GM19455 (cell line): ENCODE data around the gene UIMC1.
"Not testable (repeated sequence)": the region's sequence is repeated elsewhere in the genome, so short reads cannot be mapped to it uniquely, and the experiment has no call there.

Experiments used
- ATAC-seq: cut with Tn5 transposase; IDR thresholded peaks from one replicate; pipeline ENCODE4 v1.9.1; 2021; ENCODE audit not compliant: unreplicated experiment

The UIMC1 gene

DNA sequence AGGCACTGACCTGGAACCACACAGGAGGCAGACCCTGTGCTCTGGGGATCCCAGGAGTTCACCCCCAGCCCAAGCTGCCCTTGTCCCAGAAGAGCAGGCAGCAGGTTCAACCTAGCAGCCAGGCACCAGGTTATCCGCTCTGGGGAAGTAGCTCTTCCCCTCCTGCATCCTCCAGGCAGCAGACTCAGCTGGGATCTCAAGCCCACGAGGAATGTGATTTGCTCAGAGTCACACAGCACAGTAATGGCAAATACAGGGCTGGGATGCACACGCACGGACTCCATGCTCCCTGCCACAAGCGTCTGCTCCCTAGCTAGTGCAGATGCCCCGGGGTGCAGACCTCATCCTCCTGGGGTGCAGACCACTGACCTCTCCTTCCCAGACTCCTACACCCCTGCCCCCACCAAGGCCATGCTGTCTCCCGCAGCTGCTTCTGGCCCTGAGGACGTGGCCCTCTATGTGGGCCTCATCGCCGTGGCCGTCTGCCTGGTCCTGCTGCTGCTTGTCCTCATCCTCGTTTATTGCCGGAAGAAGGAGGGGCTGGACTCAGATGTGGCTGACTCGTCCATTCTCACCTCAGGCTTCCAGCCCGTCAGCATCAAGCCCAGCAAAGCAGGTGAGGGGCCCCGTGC is 132.9 kb downstream of the UIMC1 start:
- ATAC-seq = no peak

DNA sequence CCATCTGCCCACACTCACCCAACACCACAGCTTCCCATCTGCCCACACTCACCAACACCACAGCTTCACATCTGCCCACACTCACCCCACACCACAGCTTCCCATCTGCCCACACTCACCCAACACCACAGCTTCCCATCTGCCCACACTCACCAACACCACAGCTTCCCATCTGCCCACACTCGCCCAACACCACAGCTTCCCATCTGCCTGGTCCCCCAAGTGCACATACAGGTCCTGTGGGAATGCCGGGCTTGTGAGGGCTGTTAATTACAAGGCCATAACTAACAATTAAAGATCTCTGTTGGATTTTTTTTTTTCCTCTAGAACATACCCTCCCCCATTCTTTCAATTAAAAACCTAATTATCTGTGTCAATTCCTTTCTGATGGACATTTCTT is 133.6 kb downstream of the UIMC1 start:
- not testable (repeated sequence) for ATAC-seq

DNA sequence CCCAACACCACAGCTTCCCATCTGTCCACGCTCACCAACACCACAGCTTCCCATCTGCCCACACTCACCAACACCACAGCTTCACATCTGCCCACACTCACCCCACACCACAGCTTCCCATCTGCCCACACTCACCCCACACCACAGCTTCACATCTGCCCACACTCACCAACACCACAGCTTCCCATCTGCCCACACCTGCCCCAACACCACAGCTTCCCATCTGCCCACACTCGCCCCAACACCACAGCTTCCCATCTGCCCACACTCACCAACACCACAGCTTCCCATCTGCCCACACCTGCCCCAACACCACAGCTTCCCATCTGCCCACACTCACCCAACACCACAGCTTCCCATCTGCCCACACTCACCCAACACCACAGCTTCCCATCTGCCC is 134.0 kb downstream of the UIMC1 start:
- ATAC-seq = not testable (repeated sequence)

DNA sequence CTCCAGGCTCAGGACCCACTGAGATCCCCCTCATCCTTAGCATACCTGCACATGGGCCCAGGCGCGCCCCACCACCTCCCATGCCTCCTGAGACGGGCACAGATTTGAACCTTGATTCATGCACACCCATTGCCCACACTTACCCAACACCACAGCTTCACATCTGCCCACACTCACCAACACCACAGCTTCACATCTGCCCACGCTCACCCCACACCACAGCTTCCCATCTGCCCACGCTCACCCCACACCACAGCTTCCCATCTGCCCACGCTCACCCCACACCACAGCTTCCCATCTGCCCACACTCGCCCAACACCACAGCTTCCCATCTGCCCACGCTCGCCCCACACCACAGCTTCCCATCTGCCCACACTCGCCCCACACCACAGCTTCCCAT is 135.9 kb downstream of the UIMC1 start:
- ATAC-seq = not testable (repeated sequence)

DNA sequence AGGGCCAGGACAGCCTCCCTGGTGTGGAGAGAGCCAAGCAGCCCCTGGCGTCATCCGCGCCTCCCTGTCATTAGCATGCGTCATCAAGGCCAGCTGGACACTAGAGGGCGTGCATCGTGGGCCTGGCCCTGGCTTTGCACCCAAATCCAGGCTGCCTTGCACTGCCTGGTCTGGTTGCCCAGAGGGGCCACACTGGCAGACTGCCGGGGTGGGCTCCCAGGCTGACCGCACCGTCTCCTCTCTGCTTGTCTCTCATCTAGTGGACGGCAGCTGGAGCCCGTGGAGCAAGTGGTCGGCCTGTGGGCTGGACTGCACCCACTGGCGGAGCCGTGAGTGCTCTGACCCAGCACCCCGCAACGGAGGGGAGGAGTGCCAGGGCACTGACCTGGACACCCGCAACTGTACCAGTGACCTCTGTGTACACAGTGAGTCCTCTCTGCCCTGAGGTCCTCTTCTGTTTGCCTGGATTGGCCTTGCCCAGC is 136.4 kb downstream of the UIMC1 start:
- no peak for ATAC-seq

DNA sequence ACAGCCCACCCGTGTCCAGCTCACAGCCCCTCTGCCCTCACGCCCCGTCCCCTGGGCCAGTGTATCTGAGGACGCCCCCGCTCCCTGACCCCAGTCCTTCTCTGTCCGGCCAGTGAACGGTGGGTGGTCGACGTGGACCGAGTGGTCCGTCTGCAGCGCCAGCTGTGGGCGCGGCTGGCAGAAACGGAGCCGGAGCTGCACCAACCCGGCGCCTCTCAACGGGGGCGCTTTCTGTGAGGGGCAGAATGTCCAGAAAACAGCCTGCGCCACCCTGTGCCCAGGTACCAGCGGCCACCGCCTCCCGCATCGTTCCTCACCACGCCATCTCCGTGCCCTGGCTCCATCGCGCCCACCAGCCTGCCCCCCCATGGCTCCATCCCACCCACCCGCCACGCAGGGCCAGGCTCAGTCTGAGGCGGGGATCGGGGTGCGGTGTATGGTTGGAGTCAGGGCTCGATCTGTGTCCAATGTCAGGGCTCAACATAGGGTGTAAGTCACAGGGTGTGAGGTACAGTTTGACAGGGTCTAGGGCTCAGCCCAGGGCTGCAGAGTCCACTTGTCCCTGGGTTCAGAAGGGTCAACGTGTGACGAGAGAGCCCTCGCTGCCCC is 137.0 kb downstream of the UIMC1 start:
- ATAC-seq = no peak

DNA sequence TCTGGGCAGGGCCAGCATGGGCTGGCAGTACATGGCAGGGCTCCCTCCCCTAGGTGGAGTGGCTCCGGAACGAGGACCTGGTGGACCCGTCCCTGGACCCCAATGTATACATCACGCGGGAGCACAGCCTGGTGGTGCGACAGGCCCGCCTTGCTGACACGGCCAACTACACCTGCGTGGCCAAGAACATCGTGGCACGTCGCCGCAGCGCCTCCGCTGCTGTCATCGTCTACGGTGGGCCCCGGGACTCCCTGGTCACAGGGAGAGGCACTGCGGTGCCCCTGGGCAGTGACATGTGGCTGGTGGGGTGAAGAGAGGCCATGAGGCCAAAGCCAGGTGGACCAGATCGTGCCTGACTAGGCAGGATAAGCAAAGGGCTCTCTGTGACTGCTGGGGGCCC is 137.8 kb downstream of the UIMC1 start:
- ATAC-seq = no peak

DNA sequence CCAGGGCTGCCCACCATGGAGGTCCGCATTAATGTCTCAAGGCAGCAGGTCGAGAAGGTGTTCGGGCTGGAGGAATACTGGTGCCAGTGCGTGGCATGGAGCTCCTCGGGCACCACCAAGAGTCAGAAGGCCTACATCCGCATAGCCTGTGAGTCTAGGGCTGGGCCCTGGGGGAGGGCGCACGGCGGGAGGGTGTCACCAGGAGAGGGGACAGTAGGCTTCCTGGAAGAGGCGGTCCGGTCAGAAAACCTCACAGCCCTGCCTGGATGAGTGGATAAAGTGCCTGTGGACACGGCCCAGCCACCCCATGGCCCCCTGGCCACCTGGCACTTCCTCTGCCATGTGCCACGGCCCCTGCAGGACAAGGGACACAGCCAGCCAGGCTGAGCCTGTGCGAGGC is 138.5 kb downstream of the UIMC1 start:
- ATAC-seq = no peak

DNA sequence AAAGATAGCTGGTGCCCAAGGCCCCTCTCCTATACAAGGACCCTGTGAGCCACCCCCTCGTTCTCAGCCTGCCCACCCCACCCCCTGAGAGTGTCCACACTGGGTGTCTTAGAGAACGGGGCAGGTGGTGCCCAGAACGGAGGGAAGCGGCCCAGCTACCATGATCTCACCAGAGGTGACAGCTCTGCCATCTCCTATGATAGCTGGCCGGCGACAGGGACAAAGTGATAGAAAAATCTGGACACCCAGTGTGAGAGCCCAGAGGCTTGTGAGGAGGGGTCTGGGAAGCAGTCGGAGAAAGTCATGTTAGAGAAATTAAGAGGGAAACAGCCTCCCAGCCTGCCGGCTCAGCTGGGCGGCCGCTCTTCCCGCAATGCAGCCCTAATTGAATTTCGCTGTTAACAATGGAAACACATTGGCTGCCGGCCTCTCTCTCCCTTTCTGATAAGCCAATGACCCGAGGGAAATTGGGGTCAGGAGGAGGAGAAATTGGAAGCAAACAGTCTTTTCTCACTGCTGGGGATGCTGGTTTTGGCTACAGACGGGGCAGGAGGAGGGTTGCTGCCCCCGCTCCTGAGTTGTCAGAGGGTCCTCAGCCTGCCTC is 139.8 kb downstream of the UIMC1 start:
- ATAC-seq = no peak

DNA sequence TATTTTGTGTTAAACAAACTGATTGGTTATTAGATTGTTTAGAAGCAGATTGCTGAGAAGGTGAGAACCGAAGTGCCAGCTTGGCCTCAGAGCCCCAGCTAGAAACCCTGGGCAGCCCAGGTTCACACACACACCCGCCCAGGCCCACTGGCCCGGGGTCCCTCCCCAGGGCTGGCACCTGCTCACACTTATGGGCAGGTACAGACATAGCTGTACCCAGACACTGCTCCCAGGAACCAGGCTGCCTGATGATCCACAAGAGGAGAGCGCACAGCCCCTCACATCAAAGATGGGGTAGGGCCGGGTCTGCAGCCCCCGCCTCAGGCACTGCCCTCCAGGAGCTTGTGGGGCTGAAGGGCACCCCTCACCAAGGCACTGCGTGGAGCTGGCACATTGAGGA is 140.6 kb downstream of the UIMC1 start:
- ATAC-seq = no peak

DNA sequence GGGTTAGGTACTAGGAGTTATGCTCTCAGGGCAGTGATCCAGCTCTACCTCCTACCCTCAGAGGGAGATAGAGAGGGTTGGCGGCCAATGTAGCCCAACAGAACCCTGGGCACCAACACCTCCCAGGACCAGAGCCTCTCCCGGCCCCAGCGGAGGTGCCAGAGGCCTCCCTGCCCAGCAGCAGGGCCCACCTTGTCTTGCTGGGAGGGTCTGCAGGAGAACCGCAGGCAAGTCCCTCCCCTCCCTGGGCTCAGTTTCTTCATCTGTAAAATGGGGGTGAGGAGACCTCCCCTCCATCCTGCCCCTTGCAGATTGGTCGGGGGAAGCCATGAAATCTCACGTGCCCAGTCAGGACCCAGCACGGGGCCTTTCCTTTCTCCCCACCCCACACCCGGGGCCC is 141.8 kb downstream of the UIMC1 start:
- ATAC-seq = no peak

DNA sequence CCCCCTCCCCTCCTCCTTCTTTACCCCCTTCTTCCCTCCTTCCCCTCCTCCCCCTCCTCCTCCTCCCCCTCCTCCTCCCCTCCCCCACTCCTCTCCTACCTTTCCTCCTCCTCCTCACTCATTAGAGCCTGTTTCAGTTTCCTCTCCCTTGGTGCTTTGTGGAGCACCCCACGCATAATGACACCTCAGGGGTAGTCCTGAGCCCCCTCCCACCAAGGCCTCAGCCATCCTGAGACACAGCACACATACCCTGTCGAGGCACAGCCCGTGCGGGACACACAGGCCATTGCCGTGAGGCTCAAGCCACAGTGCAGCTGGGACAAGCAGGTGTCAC is 142.8 kb downstream of the UIMC1 start:
- ATAC-seq = no peak

DNA sequence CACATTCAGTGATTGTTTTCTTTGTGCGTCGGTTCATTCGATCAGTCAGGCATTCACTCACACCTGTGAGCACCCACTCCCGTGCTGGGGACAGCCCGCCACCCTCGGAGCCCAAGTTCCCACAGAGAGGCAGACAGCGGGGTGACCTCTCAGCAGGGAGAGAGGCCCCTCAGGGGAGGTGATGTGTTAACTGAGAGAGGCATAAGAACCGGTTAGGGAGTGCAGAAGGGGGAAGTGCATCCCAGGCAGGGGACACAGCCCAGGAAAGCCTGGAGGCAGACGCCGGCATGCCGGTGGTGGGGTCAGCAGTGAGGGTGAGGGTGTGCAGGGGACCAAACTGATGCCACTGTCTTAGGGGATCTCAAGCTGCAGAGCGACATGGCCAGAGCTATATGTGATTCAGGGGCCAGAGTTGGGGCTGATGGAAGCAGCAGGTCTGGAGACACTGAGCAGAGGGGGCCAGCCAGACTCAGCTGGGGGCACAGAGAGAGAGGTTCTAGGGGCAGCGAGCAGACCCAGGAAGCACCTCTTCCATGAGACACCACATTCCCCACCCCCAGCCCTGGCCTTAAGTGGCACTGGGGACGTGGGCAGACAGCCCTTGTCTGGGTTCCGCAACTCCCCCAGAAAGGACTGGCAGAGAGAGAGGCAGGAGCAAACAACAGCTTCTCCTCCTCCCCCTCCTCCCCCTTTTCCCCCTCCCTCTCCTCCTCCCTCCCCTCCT is 143.4 kb downstream of the UIMC1 start:
- no peak for ATAC-seq

DNA sequence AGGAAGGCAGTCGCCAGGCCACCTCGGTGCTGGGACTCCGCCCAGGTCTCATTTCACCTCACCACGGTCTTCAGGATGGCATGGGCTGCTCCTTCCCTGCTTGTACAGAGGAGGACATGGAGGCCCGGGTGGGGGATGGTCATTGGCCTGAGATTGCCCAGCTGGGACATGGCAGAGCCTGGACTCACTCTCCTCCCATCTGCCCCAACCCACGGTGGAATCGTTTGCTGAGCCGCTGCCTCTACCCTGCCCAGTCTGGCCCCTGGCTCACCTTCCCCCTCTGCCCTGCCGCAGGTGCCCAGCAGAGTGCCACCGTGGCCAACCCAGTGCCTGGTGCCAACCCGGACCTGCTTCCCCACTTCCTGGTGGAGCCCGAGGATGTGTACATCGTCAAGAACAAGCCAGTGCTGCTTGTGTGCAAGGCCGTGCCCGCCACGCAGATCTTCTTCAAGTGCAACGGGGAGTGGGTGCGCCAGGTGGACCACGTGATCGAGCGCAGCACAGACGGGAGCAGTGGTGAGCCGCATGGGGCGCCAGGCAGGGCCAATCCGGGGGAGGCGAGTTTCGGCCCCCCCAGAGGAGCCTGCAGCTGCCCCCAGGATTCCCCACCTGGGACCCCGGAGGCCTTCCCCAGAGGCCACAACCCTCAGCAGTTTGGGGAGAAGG is 144.1 kb downstream of the UIMC1 start:
- no peak for ATAC-seq

DNA sequence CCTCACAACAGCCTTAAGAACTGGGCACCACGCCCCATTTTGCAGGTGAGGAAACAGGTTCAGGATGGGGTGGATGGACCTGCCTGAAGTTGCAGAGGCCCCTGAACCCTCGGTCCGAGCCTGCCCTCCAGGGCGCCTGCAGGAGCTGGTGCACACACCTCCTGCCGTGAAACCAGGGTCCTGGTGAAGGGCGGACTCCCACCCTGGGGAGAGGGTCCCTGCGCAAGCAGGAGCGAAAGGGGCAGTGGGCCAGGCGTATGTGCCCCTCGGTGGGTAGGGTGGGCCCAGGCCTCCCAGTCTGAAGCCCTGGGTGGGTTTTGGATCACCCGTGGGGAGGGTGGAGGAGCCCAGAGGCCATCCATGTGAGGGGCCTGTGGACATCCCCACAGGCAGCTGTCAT is 145.3 kb downstream of the UIMC1 start:
- no peak for ATAC-seq

DNA sequence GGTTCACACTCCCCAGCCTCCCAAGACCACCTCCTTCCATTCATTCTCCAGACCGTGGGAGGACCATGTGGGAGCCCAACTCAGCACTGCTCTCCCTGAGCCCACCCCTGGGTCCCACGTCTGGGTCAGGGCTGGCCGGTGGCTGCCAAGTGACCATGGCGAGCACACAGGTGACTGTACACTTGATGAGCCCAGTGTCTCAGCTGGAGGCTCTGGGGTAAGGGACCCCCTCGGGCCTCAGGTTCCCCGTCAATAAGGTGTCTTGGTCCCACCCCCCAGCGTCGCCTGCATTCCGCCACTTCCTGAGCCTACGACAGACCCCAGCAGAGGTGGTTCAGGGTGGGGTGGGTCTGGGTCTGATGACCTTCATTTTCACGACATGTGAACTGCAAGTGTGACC is 146.2 kb downstream of the UIMC1 start:
- ATAC-seq = no peak

DNA sequence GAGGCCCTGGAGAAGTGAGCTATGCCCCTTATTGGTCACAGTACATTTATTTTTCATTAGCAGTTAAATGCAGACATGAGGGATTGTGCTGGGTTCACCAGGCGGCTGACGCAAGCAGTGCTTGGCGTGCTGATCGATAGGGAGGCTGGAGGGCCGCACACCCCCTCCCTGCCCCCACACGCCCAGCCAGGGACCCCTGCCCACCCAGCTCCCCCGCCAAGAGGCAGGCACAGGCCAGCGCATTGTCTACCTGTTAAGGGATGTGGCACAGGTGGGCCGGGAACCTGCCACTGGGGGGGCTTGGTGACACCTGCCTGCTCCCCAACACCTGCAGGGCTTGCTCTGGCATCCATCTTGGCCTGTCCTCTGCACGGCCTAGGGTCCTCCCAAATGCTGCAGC is 146.7 kb downstream of the UIMC1 start:
- no peak for ATAC-seq

DNA sequence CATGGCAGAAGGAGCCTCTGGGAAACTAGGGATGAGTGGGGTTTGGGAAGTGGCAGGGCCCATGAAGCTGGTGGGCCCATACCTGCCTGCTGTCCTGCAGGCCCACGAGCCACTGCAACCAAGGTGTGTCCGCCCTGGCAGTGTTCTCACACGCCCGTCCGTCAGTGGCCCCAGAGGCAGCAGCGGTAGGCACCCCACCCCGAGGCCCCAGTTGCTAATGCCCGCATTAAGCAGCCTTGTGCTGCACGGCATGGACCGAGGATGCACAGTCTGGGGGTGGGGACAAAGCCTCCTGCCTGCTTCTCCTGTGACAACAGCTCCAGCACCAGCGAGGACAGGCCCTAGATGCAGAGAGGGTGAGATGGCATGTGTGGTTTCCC is 148.7 kb downstream of the UIMC1 start:
- no peak for ATAC-seq

DNA sequence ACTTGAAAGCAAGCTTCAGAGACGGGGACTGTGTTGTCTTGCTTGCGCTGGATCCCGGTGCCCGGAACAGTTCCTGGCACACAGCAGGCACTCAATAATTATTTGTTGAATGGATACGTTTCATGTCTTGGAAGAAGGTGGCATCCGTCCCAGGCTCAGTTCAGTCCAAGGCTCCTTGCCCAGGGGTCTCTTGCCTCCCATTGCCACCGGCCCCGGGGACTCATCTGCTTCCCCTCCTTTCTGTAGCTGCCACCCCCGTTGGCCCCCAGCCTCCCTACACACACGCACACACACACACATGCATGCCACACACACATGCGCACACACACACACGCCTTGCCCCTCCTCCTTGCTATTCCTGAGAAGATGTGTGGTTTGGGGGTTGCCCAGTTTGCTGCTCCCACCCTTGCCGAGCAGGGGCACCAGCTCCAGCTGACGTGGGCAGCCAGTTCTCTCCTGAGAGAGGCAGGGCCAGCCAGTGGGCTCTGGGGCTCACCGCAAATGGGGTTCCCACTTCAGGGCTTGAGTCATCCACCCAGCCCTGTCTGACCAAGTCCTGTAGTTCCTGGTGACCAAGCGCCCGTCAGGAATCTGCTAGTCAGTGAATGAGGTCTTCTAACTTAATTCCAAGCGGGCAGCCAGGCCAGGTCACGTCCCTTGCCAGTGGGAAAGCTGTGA is 149.2 kb downstream of the UIMC1 start:
- ATAC-seq = no peak

DNA sequence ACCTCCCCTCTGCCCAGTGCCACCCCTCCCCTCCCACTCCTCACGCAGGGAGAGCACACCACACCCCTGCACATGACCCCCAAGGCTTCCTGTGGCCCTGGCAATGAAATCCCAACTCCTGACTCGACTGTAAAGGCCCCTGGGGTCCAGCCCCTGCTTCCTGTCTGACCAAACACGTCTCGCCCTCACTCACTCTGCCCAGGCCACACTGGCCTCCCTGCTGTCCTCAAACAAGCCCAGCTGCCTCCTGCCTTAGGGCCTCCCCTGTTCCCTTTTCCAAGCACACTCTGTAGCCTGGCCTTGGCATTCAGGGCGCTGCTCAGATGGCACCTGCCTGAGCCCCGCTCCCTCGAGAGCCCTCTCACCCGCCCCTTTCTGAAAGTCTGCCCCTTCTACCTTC is 149.8 kb downstream of the UIMC1 start:
- ATAC-seq = no peak

DNA sequence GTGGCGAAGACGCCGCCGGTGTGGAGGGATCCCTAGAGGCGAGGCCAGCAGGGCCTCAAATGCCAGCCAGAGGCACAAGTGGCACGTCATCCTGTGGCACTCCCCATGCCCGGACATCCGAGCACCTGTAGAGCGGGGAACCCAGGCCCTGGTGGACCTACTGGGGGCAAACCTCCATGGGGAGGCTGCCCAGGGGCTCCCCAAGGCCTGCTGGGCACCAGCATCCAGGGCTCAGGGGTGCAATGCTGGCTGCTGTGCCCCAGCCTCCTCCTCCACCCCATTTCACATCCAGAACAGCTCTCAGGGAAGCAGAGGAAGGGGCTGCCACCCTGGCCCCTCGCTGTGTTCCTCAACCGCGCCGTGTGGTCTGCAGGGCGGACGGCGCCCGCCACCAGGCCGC is 151.0 kb downstream of the UIMC1 start:
- ATAC-seq = no peak
